SKM-1 (cell line): ENCODE results near the gene ABCC2.
"Not testable (repeated sequence)": the region's sequence is repeated elsewhere in the genome, so short reads cannot be mapped to it uniquely, and the experiment has no call there.

Experiments
- DNase-seq: peaks from one replicate; lab custom pipeline; 2025; ENCODE audit not compliant: unreplicated experiment; lab: John Stamatoyannopoulos, UW

Gene ABCC2

DNA sequence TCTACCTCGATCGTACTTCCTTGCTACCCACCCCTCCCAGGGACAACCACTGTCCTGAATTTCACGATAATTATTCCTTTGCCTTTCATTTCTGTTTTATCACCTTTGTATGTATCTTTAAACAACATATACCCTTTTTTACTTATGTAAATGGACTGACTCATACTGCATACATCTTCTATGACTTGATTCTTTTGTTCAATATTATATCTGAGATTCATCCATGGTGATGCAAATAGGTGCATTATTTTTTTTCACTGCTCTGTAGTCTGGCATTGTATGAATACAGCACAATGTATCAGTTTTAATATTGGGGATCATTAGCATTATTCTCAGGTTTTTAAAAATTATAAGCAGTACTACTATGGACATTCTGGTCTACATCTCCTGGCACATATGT lies 69.4 kb downstream of the ABCC2 start:
- DNase-seq: no peak

DNA sequence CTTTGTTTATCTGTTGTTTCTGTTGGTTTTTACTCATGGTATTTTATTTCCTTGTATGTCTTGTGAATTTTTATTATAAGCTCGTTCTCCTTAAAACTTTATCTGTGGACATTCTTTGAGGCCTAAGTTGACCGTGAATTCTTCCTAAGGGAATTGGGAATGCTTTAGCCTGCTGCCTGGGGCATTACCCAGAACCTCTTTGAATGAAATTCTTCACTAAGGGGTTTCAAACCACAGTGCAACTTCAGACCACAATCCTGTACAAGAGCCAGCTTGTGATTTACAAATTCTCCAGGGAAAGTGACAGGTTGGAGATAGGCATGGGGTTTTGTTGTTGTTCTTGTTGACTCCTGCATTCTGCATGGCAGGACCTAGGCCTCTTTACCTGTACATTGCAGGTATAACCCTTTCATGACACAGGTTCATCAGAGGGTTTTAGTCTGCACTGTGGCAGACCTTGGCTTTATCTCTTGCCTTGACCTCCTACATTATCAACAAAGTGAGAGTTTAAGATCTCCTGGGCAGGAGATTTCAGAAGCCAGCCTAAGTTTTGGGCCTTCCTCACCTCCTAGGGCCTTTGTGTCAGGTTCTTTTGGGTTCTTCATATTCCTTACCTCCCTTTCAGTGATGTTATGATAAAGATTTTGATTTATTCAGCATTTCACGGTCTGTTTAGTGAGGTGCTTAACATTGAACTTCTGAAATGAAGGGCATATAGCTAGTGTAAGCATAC lies 70.2 kb downstream of the ABCC2 start:
- DNase-seq: no peak

DNA sequence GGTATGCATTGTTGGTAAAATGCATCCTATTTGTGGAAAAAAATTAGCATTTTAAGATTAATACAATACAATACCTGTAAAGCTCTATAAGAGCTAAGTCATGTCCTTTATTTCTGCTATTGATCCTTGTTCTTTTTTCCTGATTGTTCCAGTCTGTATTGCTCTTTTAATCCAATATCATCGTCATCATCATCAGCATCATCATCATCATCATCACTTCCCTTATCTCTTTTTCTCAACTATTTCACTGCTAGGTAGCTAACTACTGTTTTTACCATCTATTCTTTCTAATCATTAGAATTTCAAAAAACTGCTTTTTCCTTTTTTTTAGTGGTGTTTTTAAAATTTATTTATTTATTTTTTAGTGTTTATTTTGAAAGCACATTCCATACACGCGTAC lies 71.2 kb downstream of the ABCC2 start:
- DNase-seq: no peak

DNA sequence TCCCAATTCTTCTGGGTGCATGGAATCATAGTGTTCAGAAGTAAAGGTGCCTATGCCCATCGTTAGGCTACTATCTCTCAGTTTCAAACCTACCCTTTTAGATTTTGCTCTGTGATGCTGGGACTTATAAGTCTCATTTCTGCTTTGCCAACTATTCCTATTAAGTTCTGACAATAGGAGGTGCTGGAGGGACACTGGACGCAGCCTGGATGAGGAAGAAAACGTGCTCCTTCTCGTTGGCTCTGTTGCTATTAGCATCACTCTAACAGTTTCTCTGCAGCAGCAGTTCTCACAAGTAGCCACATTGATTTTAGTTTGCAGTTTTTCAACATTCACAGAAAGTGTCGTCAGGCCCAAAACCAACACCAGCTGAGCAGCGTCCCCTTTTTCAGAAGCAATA lies 72.4 kb downstream of the ABCC2 start:
- DNase-seq: no peak

DNA sequence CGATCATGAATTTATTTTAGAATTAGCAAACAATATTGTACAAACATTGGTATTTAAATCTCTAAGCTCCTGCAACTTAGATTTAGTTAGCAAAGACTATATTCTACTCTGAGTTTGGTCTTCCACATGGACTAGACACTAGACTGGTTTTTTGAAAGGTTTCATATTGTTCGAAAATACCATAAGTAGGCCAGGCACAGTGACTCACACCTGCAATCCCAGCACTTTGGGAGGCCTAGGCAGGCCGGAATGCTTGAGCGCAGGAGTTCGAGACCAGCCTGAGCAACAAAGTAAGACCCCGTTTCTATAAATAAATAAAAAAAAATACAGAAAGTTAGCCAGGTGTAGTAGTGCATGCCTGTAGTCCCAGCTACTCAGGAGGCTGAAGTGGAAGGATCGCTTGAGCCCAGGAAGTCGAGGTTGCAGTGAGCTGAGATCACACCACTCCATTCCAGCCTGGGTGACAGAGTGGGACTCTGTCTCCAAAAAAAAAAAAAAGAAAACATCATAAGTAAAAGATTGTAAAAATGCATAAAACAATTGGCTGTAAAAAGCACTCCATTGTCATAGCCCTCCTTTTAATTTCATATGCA lies 73.1 kb downstream of the ABCC2 start:
- DNase-seq: no peak

DNA sequence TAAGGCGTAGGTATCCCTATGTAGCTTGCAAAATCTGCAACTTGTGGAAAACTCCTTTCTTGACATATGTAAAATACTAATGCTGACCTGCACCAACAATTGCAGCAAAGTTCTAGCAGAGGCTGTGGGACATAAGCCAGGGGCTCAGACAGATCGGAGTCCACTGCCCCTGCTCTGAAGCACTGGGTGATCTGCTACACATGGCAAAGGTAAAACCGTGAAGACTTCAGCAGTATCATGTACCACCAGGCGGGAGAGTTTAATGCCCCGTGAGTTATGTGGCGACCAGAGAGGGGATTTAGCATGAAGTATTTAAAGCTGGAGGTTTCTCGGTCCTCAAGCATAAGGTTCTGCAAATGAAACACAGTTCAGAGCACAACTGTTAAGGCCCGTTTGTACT lies 76.4 kb downstream of the ABCC2 start:
- no peak for DNase-seq

DNA sequence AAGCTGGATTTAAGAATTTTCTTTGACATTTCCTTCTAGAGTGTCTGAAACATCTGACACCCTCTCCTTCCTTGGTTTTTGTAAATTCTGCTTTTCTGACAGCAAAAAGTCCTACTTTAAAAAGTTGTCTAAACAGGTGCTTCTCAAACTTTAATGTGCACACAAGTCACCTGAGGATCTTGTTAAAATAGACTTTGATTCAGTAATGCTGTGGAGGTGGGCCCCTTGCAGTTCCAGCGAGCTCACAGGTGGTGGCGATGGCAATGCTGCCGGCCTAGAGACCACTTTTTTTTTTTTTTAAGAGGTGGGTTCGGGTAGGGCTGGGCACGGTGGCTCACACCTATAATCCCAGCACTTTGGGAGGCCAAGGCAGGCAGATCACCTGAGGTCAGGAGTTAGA lies 77.1 kb downstream of the ABCC2 start:
- DNase-seq: no peak

DNA sequence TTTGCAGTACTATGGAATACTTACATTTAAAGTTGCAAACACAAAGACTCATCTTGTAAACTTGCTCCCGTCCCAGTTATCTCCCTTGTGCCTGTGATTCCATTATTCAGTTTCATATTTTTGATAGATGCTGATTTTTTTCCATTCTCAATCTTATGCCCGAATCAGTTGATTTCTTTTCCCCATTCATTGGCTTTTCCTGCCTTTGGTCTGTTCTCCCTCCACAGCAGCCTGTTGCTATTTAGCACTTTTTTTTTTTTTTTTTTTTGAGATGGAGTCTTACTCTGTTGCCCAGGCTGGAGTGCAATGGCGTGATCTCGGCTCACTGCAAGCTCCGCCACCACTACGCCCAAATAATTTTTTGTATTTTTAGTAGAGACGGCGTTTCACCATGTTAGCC lies 78.0 kb downstream of the ABCC2 start:
- no peak for DNase-seq

DNA sequence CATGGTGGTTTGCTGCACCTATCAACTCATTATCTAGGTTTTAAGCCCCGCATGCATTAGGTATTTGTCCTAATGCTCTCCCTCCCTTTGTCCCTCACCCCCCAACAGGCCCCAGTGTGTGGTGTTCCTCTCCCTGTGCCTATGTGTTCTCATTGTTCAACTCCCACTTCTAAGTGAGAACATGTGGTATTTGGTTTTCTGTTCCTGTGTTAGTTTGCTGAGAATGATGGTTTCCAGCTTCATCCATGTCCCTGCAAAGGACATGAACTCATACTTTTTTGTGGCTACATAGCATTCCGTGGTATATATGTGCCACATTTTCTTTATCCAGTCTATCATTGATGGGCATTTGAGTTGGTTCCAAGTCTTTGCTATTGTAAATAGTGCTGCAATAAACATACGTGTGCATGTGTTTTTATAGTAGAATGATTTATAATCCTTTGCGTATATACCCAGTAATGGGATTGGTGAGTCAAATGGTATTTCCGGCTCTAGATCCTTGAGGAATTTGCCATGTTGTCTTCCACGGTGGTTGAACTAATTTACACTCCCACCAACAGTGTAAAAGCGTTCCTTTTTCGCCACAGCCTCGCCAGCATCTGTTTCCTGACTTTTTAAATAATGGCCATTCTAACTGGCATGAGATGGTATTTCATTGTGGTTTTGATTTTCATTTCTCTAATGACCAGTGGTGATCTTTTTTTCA lies 81.2 kb downstream of the ABCC2 start:
- DNase-seq: not testable (repeated sequence)

DNA sequence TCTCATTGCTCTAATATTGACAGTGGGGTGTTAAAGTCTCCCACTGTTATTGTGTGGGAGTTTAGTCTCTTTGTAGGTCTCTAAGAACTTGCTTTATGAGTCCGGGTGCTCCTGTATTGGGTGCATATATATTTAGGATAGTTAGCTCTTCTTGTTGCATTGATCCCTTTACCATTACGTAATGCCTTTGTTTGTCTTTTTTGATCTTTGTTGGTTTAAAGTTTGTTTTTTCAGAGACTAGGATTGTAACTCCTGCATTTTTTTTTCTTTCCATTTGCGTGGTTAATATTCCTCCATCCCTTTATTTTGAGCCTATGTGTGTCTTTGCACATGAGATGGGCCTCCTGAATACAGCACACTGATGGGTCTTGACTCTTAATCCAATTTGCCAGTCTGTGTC lies 84.8 kb downstream of the ABCC2 start:
- DNase-seq: not testable (repeated sequence)

DNA sequence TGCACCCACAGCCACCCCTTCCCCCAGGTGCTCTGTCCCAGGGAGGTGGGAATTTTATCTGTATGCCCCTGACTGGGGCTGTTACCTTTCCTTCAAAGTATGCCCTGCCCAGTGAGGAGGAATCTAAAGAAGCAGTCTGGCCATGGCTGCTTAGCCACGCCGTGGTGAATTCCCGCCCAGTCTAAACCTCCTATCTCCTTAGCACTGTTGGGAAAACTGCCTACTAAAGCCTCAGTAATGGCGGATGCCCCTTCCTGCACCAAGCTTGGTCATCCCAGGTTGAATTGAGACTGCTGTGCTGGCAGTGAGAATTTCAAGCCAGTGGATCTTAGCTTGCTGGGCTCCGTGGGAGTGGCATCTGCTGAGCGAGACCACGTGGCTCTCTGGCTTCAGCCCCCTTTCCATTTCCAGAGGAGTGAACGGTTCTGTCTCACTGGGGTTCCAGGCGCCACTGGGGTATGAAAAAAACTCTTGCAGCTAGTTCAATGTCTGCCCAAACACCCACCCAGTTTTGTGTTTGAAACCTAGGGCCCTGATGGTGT lies 87.2 kb downstream of the ABCC2 start:
- DNase-seq: no peak

DNA sequence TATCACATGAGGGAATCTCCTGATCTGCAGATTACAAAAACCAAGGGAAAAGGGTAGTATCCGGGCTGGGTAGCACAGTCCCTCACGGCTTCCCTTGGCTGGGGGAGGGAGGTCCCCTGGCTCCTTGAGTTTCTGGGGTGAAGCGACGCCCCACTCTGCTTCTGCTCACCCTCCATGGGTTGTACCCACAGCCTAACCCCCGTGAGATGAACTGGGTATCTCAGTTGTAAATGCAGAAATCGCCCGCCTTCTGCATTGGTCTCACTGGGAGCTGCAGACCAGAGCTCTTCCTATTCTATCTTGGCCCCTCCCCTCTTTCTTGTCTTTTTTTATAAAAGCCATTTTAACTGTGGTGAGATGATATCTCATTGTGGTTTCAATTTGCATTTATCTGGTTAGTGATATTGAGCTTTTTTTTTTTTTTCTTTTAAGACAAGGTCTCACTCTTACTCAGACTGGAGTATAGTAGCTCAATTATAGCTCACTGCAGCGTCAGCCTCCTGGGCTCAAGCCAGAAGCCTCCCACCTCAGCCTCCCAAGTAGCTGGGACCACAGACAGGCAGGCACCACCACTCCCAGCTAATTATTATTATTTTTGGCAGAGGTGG lies 87.8 kb downstream of the ABCC2 start:
- DNase-seq: no peak

DNA sequence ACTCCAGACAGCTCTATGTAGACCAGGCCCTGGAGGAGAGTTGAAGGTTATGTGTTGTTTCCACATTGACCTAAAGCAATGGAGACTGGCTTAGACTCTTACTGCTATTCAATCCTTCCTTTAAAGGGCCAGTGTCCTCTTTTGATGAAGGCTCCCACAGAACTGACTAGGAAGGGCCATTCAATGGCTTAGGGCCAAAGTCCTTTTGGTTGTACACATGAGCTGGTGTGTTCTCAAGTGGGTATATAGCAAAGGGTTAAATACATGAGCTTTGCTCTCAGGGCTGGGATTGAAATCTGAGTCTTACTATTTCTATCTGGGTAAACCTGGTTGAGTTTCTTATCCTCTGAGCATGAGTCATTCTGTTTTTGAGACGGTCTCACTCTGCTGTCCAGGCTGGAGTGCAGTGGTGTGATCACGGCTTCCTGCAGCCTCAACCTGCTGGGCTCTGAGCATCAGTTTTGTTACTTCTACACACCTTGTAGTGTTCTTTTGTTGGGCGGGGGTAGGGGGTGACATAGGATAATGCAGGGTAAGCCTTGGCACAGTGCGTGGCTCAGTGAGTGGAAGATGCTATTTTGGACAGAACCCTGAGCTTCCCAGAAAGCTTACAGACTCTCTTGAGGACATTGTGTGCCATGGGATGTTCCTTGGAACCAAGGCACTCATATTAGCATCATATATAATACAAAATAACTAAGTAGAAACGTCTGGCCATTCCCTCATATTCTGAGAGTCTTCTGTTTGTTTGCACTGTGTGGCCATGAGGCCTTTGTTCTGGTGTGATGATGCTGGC lies 90.1 kb downstream of the ABCC2 start:
- no peak for DNase-seq

DNA sequence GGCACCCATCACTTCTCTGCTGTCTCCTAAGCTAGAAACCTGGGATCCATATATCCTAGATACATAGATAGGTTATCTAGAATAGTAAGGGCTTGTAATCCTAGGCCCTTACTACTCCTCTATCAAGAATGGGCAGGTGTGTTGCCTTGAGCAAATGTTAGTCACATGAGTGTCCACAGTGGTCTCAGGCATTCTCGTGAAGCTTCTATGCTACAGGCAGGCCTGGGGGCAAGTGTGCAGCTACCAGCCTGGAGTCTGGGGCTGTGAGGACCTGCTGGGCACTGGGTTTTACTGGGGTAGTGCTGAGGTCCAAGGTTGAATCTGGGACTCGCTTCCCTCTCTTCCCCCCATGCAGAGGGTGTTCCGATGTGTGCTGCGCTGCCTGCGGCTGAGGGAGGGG lies 91.4 kb downstream of the ABCC2 start:
- no peak for DNase-seq

DNA sequence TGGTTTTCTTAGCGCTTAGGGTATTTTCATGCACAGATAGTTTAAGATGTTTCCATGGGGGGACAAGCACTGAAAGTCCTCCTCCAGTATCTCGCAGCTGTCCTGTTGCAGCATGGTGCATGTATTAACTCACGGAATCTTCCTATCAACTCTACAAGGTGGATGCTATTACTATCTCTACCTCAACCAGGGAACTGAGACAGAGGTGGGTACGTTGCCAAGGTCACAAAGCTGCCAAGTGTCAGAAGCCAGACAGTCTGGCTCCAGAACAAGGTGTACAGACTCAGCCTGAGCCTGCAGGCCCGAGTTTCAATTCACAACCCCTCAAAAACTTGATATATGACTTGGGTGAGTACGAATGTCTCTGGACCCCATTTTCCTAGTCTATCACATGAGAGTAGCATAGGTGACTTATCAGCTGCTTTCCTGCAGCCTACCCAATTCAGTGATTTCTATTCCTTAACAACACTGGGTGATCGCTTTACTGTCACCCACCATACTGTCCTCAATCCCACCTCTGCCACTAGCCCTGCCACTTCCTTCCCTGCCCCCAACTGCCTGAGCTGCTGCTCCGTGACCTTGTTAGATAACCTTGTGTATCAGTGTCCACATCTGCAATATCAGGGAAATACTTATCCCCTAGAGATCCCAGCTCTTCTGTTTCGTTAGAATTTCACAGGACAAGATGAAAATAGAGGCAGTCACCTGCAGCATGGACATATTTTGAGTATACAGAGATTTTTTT lies 92.1 kb downstream of the ABCC2 start:
- DNase-seq: no peak

DNA sequence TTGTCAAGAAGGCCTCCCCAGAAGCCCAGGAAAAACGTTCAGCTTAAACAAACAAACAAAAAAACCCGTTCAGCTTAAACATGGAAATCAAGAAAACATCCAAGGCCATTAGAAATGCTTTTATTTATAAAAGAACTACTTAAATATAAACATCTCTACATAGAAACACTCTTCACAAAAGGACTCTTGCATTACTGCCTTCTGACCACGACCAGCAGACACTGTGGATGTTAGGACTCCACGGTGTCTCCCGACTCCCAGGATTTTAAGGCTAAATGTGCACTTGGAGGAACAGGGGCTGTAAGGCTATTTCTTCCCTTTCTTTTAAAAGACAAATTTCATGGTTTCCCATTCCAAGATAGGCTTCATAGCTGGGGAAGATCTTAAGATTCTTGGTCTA lies 93.0 kb downstream of the ABCC2 start:
- no peak for DNase-seq

DNA sequence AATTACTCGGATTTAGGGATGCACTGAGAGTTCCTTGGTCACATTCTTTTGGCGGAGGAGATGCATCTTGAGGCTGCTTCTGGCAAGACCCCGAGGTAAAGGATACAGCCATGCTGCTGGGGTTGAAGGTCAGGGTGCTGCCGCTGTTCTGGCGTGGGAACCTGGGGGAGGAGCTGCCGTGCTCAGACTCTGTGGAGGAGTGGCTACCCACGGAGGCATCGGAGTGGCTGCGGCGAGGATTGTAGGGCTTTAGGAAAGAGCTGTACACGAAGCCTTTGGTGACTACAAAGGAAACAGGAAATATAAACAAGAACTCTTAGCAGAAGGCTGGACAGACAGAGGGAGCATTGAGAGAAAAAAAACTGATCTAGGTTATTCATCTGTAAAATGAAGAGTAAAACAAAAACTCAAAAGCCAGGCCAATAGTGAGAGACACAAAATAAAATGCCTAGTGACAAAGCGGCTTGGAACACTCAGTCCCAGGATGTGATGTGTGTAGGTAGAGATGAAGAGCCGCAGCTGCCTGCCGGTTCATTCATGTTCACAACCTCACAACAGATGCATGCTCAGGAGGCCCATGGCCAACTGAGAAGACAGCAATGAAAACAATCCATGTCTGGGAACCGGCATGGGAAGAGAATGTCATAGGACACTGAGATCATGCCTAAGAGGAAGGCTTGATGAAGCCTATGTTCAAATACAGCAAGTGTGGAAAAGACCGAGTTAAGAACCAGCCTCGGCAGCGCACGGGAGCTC lies 97.8 kb downstream of the ABCC2 start:
- DNase-seq: no peak

DNA sequence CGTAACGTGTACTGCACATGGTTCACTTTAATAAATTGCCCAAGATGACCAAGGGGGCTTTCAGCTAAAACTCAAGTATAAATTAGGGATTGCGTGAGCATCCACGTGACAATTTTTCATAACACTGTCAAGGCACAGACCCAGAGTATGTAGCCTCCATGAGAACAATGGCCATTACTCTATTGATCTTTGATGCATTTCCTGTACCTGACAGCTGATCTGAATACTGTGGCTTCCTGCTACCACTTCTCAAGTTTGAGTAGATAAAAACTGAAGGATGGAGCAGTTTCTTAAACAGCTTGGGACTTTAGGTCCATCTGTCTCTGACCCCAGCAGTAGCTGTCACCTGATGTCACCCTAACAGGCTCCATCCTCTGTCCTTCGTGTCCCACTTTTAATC lies 98.9 kb downstream of the ABCC2 start:
- DNase-seq: no peak

DNA sequence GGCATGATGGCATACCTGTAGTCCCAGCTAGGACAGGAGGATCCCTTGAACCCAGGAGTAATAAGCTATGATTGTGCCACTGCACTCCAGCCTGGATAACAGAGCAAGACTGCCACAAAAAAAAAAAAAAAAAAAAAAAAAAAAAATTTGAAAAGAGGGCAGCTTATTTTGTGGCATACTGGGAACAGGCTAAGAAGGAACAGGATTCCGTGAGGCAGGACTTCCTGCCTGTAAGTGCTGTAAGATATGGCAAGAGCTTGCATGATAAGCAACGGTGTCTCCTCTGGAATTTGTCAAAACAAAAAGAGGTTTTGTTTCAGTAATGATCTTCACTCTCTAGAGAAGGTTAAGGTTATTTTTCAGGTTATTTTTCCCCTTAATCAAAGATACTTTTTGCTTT lies 101.1 kb downstream of the ABCC2 start:
- DNase-seq: no peak

DNA sequence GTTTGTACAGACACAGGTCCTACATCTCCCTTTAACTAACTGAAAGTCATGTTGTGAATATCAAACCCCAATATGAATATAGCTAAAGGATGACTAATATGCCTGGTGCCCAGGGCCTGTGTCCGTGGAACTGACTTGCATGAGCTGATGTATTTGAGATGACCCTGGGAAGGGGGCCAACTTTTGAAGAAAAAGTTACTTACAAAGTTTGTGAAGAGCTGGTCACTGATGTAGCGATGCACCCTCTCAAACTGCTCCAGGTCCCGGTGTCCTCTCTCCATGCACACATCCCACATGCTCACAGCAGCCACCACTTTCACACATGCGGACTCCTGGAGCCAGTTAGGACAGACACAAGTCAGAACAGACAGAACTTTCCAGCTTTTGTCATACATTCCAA lies 106.2 kb downstream of the ABCC2 start:
- DNase-seq: no peak
